Fibroblast of the aortic adventitia (primary cell): Measurements from ENCODE around the gene MKNK2. TPM values are rescaled to one million over a fixed set of nuclear protein-coding genes. Genes with fewer than 3 reads are reported as not detected.

Source experiments
- DNase-seq: peaks from one replicate; pipeline ENCODE4 v3.0.0-alpha.2; 2010; ENCODE audit warnings: low read depth
- H3K4me3 ChIP-seq: 2 replicates; pipeline ENCODE4 v1.5.1; 2011; ENCODE audit warnings: low read depth, mild to moderate bottlenecking, control low read depth, low read length, moderate library complexity
- CTCF ChIP-seq: IDR thresholded peaks from 2 replicates; pipeline ENCODE4 v1.5.1; 2011; ENCODE audit warnings: mild to moderate bottlenecking, low read length, control low read depth, inconsistent platforms; ENCODE audit not compliant: insufficient read depth
- total RNA-seq: library from RNA; depleted of rRNA; stranded (reverse); fragments of >200 nt; gene quantifications from 2 replicates; pipeline ENCODE4 v1.2.3, GENCODE V29; 2012; ENCODE audit warnings: low replicate concordance

The MKNK2 gene
- total RNA-seq, 1 donor, result 84.3 TPM

GRCh38 chr19:2061495-2062388, 10.7 kb upstream of the MKNK2 start:
- no peak for TF ChIP-seq CTCF
- H3K4me3 ChIP-seq, result peak overlapping the region; percentile 73

GRCh38 chr19:2060884-2061494, 9.9 kb upstream of the MKNK2 start:
- peak overlapping the region; percentile 59 for H3K4me3 ChIP-seq
- no peak for TF ChIP-seq CTCF
- DNase-seq, result peak; percentile 79

More at GRCh38 chr19:2061495-2062388, 10.7 kb upstream of the MKNK2 start:
- DNase-seq, result peak; percentile 96

GRCh38 chr19:2059422-2060201, 8.6 kb upstream of the MKNK2 start:
- H3K4me3 ChIP-seq, result no peak overlapping the region
- TF ChIP-seq CTCF, result no peak

GRCh38 chr19:2058570-2059421, 7.8 kb upstream of the MKNK2 start:
- no peak overlapping the region for H3K4me3 ChIP-seq
- no peak for TF ChIP-seq CTCF
- no peak for DNase-seq

More at GRCh38 chr19:2059422-2060201, 8.6 kb upstream of the MKNK2 start:
- peak; percentile 88 for DNase-seq

- no peak for TF ChIP-seq CTCF
- no peak for DNase-seq
These were observed 6.7 kb upstream of the MKNK2 start for GRCh38 chr19:2057484-2058469.

More at GRCh38 chr19:2057484-2058469, 6.7 kb upstream of the MKNK2 start:
- H3K4me3 ChIP-seq, result no peak overlapping the region
